Vagina (tissue), 2 donors: ENCODE results near the gene RFX2. TPM values are rescaled to one million over a fixed set of nuclear protein-coding genes. Genes with fewer than 3 reads are reported as not detected.
"Not testable (repeated sequence)": the region's sequence is repeated elsewhere in the genome, so short reads cannot be mapped to it uniquely, and the experiment has no call there.

Source experiments
- DNase-seq, 2 donors: peaks; one replicate each; pipeline ENCODE4 v3.0.0-alpha.2; 2017; ENCODE audit errors: extremely low spot score in 2 of 2
- H3K27ac ChIP-seq: fragments of 200-600 bp; sonication (generic); one replicate; pipeline ENCODE4 v1.5.1; 2019
- H3K27me3 ChIP-seq: fragments of 200-600 bp; sonication (generic); one replicate; pipeline ENCODE4 v1.5.1; 2019
- H3K36me3 ChIP-seq, 2 donors: fragments of 200-600 bp; sonication (generic); one replicate each; pipeline ENCODE4 v1.5.1; 2017 to 2019
- H3K4me1 ChIP-seq: fragments of 200-600 bp; sonication (generic); one replicate; pipeline ENCODE4 v1.5.1; 2019
- H3K4me3 ChIP-seq, 2 donors: fragments of 200-600 bp; sonication (generic); 1 replicate in 1 of 2; 2 replicates in 1 of 2; pipeline ENCODE4 v1.5.1; 2016 to 2019
- H3K9me3 ChIP-seq: fragments of 200-600 bp; sonication (generic); one replicate; pipeline ENCODE4 v1.5.1; 2019
- CTCF ChIP-seq, 3 experiments: fragments of 450-650 bp in 2 of 3; fragments of 200-600 bp in 1 of 3; sonication (generic) in 1 of 3; IDR thresholded peaks; one replicate each; pipeline ENCODE4 v1.5.1; 2017 to 2019; ENCODE audit warnings: antibody characterized with exemption in 3 of 3, mild to moderate bottlenecking in 2 of 3, moderate library complexity in 2 of 3
- POLR2A ChIP-seq, 2 donors: fragments of 450-650 bp; IDR thresholded peaks; one replicate each; pipeline ENCODE4 v1.6.1; 2017; ENCODE audit warnings: antibody characterized with exemption in 2 of 2, mild to moderate bottlenecking in 2 of 2, moderate library complexity in 2 of 2
- POLR2AphosphoS5 ChIP-seq, 2 donors: sonication (generic); formaldehyde crosslinking; IDR thresholded peaks; one replicate each; pipeline ENCODE4 v1.9.0; 2017; ENCODE audit warnings: antibody characterized with exemption in 2 of 2, mild to moderate bottlenecking in 2 of 2, low read depth in 1 of 2; ENCODE audit not compliant: insufficient read depth in 1 of 2
- intact Hi-C: fragments of 100-400 bp; cut with DNase I; formaldehyde crosslinking; loops from one replicate; pipeline ENCODE4 v1.15.1; 2023
- total RNA-seq: library from RNA; depleted of rRNA; stranded (reverse); fragments of >200 nt; gene quantifications from one replicate; pipeline ENCODE4 v1.2.3, GENCODE V29; 2016

Gene RFX2
- total RNA-seq, 1 donor from 2014 or later, result 12.0 TPM

- intact Hi-C loops, result no loop called here
- Histone ChIP-seq H3K4me3 (no peak overlapping the region), H3K36me3 (peaks cover 0 to 4% of the 10 kb centered on the region in 2 donors), H3K27ac (no peak overlapping the region), H3K9me3 (no peaks in the 10 kb centered on the region), H3K27me3 (no peaks in the 10 kb centered on the region), H3K4me1 (peaks cover 6% of the 10 kb centered on the region)
- TF ChIP-seq CTCF (IDR thresholded peaks at IDR 0.05), result no peak
- no peak for TF ChIP-seq POLR2A (IDR thresholded peaks at IDR 0.05)
- no peak for TF ChIP-seq POLR2AphosphoS5 (IDR thresholded peaks at IDR 0.05; ENCODE audit: insufficient read depth in 1 of 2, low read depth in 1 of 2)
- DNase-seq, result no peak
Measured at GRCh38 chr19:6026390-6027227, 83.7 kb downstream of the RFX2 start.

GRCh38 chr19:6024756-6025155, 85.5 kb downstream of the RFX2 start:
- H3K4me3 ChIP-seq, intact Hi-C loops, H3K9me3 ChIP-seq, H3K27me3 ChIP-seq, H3K27ac ChIP-seq, DNase-seq, H3K4me1 ChIP-seq, H3K36me3 ChIP-seq: not testable (repeated sequence)

- Histone ChIP-seq H3K27ac (no peak overlapping the region), H3K4me3 (no peak overlapping the region), H3K27me3 (no peaks in the 10 kb centered on the region), H3K9me3 (no peaks in the 10 kb centered on the region), H3K4me1 (peaks cover 6% of the 10 kb centered on the region), H3K36me3 (peaks cover 0 to 4% of the 10 kb centered on the region in 2 donors)
- no peak for DNase-seq
- TF ChIP-seq POLR2A (IDR thresholded peaks at IDR 0.05), result no peak
- no peak for TF ChIP-seq CTCF (IDR thresholded peaks at IDR 0.05)
- TF ChIP-seq POLR2AphosphoS5 (IDR thresholded peaks at IDR 0.05; ENCODE audit: insufficient read depth in 1 of 2, low read depth in 1 of 2), result no peak
- intact Hi-C loops, result no loop called here
Measured at GRCh38 chr19:6023936-6024335, 86.4 kb downstream of the RFX2 start.

GRCh38 chr19:6023085-6023682, 87.1 kb downstream of the RFX2 start:
- intact Hi-C loops, result no loop called here
- H3K27ac ChIP-seq, result no peak overlapping the region
- H3K36me3 ChIP-seq, result peaks cover 0 to 4% of the 10 kb centered on the region in 2 donors
- H3K9me3 ChIP-seq, result no peaks in the 10 kb centered on the region
- no peak for DNase-seq
- peaks cover 6% of the 10 kb centered on the region for H3K4me1 ChIP-seq
- no peak for TF ChIP-seq POLR2A (IDR thresholded peaks at IDR 0.05)
- TF ChIP-seq CTCF (IDR thresholded peaks at IDR 0.05), result no peak
- no peak for TF ChIP-seq POLR2AphosphoS5 (IDR thresholded peaks at IDR 0.05; ENCODE audit: insufficient read depth in 1 of 2, low read depth in 1 of 2)
- no peak overlapping the region for H3K4me3 ChIP-seq
- no peaks in the 10 kb centered on the region for H3K27me3 ChIP-seq

GRCh38 chr19:6022570-6023064, 87.7 kb downstream of the RFX2 start:
- H3K4me1 ChIP-seq, result peaks cover 6% of the 10 kb centered on the region
- H3K27me3 ChIP-seq, result no peaks in the 10 kb centered on the region
- TF ChIP-seq CTCF (IDR thresholded peaks at IDR 0.05), result no peak
- TF ChIP-seq POLR2AphosphoS5 (IDR thresholded peaks at IDR 0.05; ENCODE audit: insufficient read depth in 1 of 2, low read depth in 1 of 2), result no peak
- no peak for TF ChIP-seq POLR2A (IDR thresholded peaks at IDR 0.05)
- no peak for DNase-seq
- H3K4me3 ChIP-seq, result no peak overlapping the region
- no peaks in the 10 kb centered on the region for H3K9me3 ChIP-seq
- H3K27ac ChIP-seq, result no peak overlapping the region
- intact Hi-C loops, result no loop called here
- H3K36me3 ChIP-seq, result peaks cover 0 to 4% of the 10 kb centered on the region in 2 donors
